Activated B cell treated with CpG ODN at 0.5 μM for 24 hours (primary cell): ENCODE results near the gene RAPSN. TPM values are rescaled to one million over a fixed set of nuclear protein-coding genes. Genes with fewer than 3 reads are reported as not detected.

Source experiments
- ATAC-seq: fragments of 200-7000 bp; cut with Tn5 transposase; one replicate; pipeline ENCODE4 v1.10.0; 2021; ENCODE audit warnings: low read depth, mild to moderate bottlenecking, moderate library complexity
- CTCF ChIA-PET: fragments of 350-600 bp; sonication (Branson Sonifier 250); formaldehyde crosslinking; loops from one replicate; lab custom pipeline; 2021; ENCODE audit warnings: antibody characterized with exemption; lab: Charles Lee
- POLR2A ChIA-PET: fragments of 350-600 bp; sonication (Branson Sonifier 250); formaldehyde crosslinking; loops from one replicate; lab custom pipeline; 2021; ENCODE audit warnings: antibody characterized with exemption; lab: Charles Lee
- DNase-seq: peaks from one replicate; pipeline ENCODE4 v3.0.0; 2022
- H3K27ac Mint-ChIP-seq: one replicate; pipeline ENCODE4 v1.8.0; 2020; ENCODE audit warnings: mixed read lengths
- H3K27me3 Mint-ChIP-seq: one replicate; pipeline ENCODE4 v1.8.0; 2021; ENCODE audit warnings: mixed read lengths
- H3K36me3 Mint-ChIP-seq: one replicate; pipeline ENCODE4 v1.8.0; 2021; ENCODE audit warnings: low read depth, mixed read lengths
- H3K4me1 Mint-ChIP-seq: one replicate; pipeline ENCODE4 v1.8.0; 2021; ENCODE audit warnings: mixed read lengths
- H3K4me3 Mint-ChIP-seq: one replicate; pipeline ENCODE4 v1.8.0; 2020; ENCODE audit warnings: mild to moderate bottlenecking, mixed read lengths
- H3K9me3 Mint-ChIP-seq: one replicate; pipeline ENCODE4 v1.8.0; 2020; ENCODE audit warnings: mixed read lengths
- CTCF ChIP-seq: fragments of 200-600 bp; IDR thresholded peaks from one replicate; pipeline ENCODE4 v1.8.0; 2022; ENCODE audit warnings: antibody characterized with exemption, mild to moderate bottlenecking
- intact Hi-C: fragments of 100-400 bp; cut with micrococcal nuclease; formaldehyde crosslinking; loops from one replicate; pipeline ENCODE4 v1.15.1; 2024
- total RNA-seq: library from RNA; stranded (reverse); gene quantifications from 2 replicates; pipeline ENCODE4 v1.2.3, GENCODE V29; 2022

The RAPSN gene
- total RNA-seq = 1.1 and 3.5 TPM in 2 replicates

GRCh38 chr11:47448566-47449427 is at the start of gene RAPSN:
RAPSN (minus strand) TSS chr11:47449136; CDS start chr11:47448964, 172 bp downstream.
- DNase-seq (no peak), ATAC-seq (no peak)
- intact Hi-C loops = no loop called here
- ChIA-PET POLR2A (no interaction called here), CTCF (no interaction called here)
- no peaks in the 10 kb centered on the region for H3K4me1 Mint-ChIP-seq
- no peak within 1 kb of the TSS for H3K27ac Mint-ChIP-seq
- no peak for TF ChIP-seq CTCF
- no peaks in the 10 kb centered on the region for H3K9me3 Mint-ChIP-seq
- H3K36me3 Mint-ChIP-seq = no peaks in the 10 kb centered on the region
- H3K4me3 Mint-ChIP-seq = no peak within 1 kb of the TSS
- H3K27me3 Mint-ChIP-seq = no peaks in the 10 kb centered on the region

DNA sequence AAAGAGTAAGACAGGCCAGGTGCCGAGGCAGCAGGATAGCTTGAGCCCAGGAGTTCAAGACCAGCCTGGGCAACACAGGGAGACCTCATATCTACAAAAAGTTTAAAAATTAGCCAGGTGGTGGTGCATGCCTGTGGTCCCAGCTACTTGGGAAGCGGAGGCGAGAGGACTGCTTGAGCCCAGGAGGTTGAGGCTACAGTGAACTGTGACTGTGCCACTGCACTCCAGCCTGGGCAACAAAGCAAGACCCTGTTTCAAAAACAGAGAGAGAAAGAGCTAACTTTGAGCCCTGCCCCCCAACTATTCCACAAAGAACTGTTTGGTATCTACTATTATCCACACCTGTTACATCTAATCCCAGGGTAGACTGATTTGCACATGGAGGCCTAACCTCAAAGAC is 49.2 kb upstream of the RAPSN start:
- ChIA-PET CTCF (no interaction called here), POLR2A (interaction anchor here (0.5 to 1.6 kb wide), 2 partner anchors 54 to 284 kb away, joined by 4 to 6 read pairs; partner anchors contain the start of gene CELF1)
- H3K36me3 Mint-ChIP-seq = peaks cover 47% of the 10 kb centered on the region
- H3K27ac Mint-ChIP-seq = no peak overlapping the region
- TF ChIP-seq CTCF = no peak
- DNase-seq = no peak
- intact Hi-C loops = loop anchor here (2.0 kb wide), 1 partner anchor 15 kb away; no protein-coding TSS in a partner anchor
- no peaks in the 10 kb centered on the region for H3K9me3 Mint-ChIP-seq
- peaks cover 44% of the 10 kb centered on the region for H3K4me1 Mint-ChIP-seq
- no peaks in the 10 kb centered on the region for H3K27me3 Mint-ChIP-seq
- no peak for ATAC-seq
- no peak overlapping the region for H3K4me3 Mint-ChIP-seq

DNA sequence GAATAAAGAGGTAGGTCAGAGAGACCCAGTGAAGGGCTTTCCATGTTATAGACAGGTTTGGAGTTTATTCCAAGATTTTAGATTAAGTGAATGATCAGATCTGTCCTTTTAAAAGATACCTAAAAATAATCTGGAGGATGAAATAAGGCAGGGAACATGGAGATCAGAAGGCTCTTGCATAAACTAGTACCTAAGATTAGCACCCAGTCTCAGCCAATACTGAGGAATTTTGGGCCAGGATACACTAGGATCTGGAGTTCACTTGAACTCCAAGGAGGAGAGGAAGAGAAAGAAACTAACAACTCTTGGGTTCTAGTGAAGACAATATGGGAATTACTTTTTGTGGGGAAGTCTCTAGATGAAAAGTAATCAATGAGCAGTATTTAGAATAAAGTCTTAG is 47.9 kb upstream of the RAPSN start:
- Mint-ChIP-seq H3K27me3 (no peaks in the 10 kb centered on the region), H3K36me3 (peaks cover 43% of the 10 kb centered on the region), H3K9me3 (no peaks in the 10 kb centered on the region), H3K4me1 (peaks cover 40% of the 10 kb centered on the region), H3K27ac (no peak overlapping the region), H3K4me3 (no peak overlapping the region)
- intact Hi-C loops = no loop called here
- ChIA-PET CTCF (no interaction called here), POLR2A (interaction anchor here (0.6 kb wide), 1 partner anchor 10 kb away, joined by 3 read pairs; no protein-coding TSS in a partner anchor)
- ATAC-seq = no peak
- no peak for DNase-seq
- no peak for TF ChIP-seq CTCF

GRCh38 chr11:47495856-47496217 is 46.9 kb upstream of the RAPSN start:
- DNase-seq (no peak), ATAC-seq (no peak)
- intact Hi-C loops = no loop called here
- ChIA-PET CTCF (no interaction called here), POLR2A (no interaction called here)
- Mint-ChIP-seq H3K4me1 (peaks cover 36% of the 10 kb centered on the region), H3K36me3 (peaks cover 42% of the 10 kb centered on the region), H3K4me3 (no peak overlapping the region), H3K9me3 (no peaks in the 10 kb centered on the region), H3K27ac (no peak overlapping the region), H3K27me3 (no peaks in the 10 kb centered on the region)
- no peak for TF ChIP-seq CTCF

GRCh38 chr11:47495011-47495855 is 46.3 kb upstream of the RAPSN start:
- Mint-ChIP-seq H3K27ac (no peak overlapping the region), H3K36me3 (peaks cover 36% of the 10 kb centered on the region), H3K4me1 (peaks cover 30% of the 10 kb centered on the region), H3K9me3 (no peaks in the 10 kb centered on the region), H3K4me3 (no peak overlapping the region), H3K27me3 (no peaks in the 10 kb centered on the region)
- ATAC-seq = no peak
- ChIA-PET CTCF (no interaction called here), POLR2A (no interaction called here)
- intact Hi-C loops = no loop called here
- no peak for DNase-seq
- TF ChIP-seq CTCF = no peak
